Left hindlimb (tissue), 1 donor: ENCODE results near the gene KRT6C.
A peak's percentile ranks its signal among the peaks of the same experiment; 100 is the strongest.
"Not testable (repeated sequence)": the region's sequence is repeated elsewhere in the genome, so short reads cannot be mapped to it uniquely, and the experiment has no call there.

ENCODE experiments used
- DNase-seq: peaks from one replicate; pipeline ENCODE4 v3.0.0-alpha.2; 2018

Gene KRT6C

DNA sequence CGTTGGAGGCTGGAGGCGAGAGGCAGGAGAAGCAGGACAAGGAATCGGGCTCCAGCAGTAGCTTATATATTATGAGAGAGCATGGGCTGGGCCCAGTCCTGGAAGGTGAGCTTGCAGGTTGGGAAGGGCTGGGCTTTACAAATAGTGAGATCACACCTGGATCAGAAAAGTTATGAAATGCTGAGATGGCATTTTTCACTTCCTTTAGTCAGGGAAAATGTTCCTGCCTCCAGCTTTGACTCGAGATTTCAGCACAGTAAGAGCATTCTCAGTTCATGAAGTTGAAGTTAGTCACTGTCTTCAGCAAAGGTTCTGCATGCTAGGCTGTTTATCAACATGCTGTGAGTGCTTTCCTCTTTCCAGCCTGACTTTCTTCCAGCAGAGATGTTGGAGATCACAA lies at the start of gene KRT6C:
KRT6C (minus strand) TSS at position 38 of the 400 bp plus-strand sequence. CDS start 68 bp downstream, outside the sequence.
- DNase-seq, result no peak

DNA sequence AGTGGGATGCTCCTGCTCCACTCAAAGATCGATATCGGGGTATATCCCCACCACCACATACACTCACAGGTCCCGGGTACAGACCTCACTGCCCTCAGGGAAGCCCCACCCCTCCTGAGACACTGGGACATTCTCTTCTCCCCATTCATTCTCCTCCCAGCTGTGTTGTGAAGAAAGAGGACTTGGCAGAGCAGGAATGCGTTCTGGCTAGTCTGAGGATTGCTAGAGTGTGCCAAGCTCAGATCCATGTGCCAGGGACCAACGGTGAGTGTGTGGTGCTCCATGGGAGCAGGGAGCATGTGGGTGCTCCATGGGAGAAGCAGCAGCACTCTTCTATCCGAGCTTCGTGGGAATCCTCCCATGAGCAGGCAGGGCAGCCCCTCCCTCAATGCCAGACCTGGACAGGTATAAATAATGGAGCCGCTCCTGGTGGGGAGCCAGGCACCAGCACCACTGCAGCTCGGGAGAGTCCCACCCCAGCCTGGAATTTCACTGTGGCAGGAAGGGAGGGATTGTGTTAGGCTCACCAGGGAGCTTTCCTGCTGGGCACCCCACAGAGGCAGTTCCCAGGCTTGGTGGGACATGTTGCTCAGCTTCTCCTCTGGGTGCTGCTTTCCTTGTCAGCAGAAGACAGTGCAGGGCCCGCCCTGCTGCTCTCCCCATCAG lies 48.9 kb upstream of the KRT6C start:
- no peak for DNase-seq

DNA sequence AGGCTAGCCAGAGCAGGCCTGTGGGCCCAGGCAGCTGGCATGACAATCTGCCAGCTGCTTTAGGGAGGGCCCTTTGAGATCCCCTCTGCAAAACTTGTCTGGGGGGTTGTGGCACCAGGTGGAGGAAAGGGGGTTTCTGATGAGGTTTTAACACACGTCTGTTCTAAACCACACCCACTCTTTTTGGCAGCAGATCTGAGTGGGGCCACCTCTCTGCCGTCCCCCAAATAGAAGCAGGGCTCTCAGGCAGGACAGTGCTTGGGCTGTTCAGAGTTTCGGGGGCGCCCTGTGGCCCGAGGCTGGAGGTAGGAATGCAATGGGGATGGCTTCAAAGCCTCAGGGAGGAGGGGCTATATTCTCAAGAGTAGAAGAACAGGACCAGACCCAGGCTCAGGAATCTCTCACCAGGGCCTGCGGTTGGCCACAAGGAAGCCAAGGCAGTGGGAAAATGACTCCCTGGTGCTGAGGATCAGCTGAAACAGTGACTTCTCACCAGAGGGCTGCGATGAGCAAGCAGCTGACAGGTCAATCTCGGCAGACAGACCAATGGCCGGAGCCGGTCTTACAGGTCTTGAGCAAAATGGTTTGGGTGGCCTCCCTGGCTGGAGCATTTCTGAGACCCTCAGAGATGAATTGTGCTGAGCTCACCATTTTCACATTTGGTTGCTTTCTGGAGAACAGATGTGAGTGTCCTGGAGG lies 48.1 kb upstream of the KRT6C start:
- peak; percentile 49 for DNase-seq

DNA sequence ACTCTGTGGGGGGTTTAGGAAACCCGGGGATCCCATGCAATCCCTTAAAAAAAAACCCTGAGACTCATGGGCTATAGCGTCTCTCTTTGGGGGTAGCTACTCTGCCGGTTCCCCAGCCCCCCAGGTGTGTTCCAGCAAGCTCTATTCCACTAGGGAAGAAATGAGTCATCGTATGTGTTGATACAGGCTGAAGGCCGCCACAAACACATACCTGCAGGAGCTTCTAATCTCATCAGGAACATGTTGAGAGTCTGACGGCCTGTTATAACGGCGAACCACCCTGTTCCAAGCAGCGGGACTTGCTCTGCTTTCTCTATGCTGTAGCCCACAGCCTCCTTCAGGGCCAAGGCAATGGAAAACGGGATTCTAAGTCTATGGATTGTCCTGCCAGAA lies 47.6 kb upstream of the KRT6C start:
- no peak for DNase-seq

DNA sequence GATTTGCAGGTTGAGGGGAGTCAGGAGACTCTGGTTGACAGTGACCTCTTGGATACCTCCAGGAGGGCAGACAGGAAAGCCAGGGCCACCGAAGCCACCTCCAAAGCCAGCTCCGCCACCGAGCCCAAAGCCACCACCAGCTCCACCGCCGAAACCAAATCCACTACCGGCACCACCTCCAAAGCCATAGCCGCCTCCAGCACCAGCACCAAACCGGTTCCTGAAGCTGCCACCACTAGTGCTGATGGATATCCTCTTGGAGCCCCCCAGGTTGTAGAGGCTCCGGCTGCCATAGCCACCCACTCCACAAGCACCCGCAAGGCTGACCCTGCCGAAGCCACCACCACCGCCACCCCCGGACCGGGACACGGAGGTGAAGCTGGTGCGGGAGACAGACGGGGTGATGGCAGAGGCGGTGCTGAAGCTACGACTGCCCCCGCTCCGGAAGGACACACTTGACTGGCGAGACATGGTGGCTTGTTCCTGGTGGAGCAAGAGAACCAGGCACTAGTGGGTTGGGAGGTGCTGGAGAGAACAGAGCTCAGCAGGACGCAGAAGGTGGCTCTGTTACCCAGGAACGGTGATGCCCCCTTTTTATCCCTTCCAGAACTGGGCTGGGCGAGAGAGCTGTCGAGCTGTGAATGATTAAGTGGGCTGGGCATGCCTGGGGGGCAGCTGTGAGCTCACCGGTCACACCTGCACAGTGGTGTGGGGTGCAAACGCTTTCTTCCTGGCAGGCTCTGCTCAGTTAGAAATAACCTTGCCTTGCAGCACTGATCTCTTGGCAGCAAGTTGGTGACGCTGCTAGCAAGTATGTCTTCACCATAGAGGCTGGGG lies 46.4 kb upstream of the KRT6C start, which contains the start of gene KRT5:
KRT5 (minus strand) TSS at position 569 of the 837 bp plus-strand sequence; CDS start at position 471, 98 bp downstream.
- no peak for DNase-seq

DNA sequence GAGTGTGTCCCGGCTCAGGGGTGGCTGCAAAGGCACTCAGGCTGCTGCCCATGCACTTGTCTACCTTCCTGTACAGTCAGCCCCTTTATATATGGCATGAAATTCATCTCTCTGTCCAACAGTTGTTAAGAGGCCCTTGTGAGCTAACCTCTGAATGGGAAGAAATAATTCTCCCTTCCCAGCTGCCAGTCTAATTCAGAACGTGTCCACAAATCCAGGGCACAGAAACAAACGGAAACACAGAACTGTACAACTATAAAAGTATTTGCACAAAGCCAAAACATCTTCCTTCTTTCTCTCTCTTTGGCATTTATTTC lies 45.7 kb upstream of the KRT6C start:
- no peak for DNase-seq

DNA sequence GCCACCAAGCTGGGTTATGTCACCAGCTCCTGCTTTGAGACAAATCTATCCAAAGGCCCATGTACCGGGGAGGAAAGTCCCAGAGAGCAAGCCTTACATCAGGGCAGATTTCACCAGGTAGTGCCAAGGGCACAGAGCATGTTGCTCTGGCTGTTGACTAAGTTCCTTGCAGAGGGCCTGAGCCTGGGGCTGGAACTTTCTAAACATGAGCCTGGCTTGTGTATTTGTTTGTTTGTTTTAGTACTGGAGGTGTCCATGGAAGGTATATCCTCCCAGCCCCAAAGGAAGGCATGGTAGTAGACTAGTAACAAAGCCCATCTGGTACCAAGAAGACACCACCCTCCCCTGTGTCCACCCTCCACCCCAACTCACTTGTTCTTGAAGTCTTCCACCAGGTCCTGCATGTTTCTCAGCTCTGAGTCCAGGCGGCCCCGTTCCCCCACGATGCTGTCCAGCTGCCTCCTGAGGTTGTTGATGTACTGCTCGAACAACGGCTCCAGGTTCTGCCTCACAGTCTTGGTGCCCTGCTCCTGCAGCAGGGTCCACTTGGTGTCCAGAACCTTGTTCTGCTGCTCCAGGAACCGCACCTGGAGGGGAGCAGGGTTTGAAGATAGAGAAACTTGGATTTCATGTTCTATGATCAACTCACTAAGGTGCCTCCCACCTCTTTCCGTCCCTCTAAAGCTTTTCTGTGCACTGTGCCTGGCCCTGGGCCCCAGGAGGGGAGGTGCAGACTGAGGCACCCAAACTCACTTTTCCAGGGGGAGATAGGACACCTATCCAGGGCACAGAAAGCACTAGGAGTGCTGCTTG lies 45.2 kb upstream of the KRT6C start:
- DNase-seq, result no peak

DNA sequence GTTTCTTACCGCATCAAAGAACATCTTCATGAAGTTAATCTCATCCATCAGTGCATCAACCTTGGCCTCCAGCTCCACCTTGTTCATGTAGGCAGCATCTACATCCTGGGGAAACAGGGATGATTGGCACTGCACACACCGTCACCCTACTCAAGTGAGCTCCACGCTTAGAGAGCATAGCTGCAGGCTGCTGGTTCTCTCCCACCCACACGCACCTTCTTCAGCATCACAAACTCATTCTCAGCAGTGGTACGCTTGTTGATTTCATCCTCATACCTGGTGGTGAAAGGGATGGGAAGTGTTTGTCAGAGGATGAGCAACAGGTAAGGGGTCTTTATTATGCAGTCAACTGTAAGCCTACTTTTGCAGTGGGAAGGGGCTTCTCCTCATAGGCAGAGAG lies 44.3 kb upstream of the KRT6C start:
- no peak for DNase-seq

DNA sequence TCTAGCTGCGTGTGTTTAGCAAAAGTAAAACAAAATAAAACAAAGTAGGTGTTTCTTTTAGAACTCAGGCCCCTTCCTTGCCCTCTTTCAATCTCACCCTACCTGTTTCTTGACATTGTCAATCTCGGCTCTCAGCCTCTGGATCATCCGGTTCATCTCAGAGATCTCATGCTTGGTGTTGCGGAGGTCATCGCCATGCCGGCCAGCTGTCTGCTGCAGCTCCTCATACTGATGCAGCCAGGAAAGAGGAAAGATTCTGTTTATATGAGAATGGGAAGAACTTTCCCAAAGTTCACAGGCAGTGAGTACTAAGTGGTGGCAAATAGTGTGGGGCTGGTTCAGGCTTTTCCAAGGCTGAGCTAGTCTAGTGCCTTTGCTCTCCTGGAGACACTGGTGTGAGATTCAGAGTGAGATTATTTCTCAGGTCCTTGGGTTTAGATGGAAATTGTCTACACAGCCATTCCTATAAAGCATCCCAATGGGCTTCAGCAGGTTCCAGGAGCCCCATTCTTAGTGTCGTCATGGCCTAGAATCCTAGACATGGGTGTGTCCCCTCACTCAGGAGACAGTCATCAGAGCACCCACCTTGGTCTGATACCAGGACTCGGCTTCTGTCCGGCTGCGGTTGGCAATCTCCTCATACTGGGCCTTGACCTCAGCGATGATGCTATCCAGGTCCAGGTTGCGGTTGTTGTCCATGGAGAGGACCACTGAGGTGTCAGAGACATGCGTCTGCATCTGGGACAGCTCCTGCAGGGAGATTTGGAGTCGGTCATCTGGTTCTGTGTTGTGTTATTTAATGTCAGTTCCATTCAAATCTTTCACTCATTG lies 43.6 kb upstream of the KRT6C start:
- DNase-seq, result no peak

DNA sequence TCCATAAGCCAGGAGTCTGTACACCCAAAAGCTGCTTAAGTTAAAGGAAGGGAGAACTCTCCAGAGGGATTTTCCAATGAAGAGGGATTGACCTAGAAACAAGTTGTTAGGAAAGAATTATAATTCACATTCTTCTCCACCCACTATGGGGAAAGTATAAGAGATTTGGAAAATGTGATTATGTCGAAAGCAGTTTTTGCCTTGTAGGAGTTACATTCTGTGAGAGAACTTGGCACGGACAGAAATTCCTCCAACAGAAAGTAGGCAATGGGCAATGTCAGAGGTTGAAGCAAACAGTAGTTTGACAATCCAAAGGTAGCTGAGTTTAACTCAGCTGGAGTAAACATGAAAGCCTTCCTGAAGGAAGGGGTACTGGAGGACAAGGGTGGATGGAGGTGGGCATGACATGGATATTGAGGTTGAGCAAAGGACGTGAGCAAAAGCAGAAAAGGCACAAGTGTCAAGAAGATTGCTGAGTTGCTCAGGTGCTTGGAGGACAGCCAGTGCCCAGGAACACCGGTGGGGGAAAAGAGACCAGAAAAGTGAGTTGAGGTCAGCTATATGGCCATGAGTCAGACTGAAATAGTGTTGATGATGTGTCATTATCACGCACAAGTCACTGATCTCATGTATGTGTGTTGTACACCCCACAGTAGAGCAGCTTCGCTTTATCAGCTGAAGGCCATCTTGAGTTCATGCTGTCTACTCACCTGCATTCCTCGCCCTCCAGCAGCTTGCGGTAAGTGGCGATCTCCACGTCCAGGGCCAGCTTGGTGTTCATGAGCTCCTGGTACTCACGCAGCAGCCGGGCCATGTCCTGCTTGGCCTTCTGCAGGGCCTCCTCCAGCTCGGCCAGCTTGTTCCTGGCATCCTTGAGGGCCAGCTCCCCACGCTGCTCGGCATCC lies 42.6 kb upstream of the KRT6C start:
- no peak for DNase-seq

DNA sequence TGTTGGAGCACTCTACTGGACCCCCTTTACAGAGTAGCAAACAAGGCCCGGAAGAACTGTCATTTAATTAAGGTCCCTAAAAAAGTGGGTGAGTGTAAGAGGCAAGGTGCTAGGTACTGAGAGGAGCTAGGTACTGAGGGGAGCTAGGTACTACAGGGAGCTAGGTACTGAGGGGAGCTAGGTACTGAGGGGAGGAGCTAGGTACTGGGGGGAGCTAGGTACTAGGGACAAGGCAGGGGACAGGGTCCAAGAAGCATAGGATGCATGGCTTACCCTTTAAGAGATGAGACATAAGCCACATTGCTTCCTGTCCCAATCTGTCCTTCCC lies 41.7 kb upstream of the KRT6C start:
- no peak for DNase-seq

DNA sequence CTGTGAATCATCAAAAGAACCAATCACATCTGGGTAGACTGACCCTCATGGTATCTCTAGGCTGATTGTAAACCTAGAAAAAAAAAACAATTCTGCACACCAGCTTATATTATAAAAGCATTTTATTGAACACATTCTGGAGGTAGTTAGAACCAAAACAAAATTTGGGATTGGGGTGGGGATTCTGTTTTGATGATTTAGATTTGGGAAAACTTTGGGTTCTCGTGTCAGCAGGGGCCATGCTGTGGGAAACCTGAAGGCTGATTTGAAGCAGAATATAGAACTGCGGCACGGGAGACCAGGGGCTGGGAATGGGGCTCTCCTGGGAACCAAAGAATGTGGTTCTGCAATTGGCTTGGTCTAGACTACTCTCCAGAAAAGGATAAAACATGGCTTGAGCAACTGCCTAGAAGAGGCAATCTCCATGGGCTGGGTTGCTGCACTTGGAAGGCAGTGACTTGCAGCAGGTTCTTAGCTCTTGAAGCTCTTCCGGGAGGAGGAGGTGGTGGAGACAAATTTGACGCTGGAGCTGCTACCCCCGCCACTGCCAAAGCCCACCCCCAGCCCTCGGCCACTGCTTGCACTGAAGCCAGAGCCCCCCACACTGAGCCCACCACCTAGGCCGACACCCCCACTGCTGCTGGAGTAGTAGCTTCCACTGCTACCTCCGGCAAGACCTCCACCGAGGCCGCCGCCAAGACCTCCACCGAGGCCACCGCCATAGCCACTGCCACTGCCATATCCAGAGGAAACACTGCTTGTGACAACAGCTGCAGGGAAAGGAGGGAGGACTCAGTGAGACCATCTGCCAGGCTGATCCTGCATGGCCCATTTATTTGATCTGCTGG lies 41.1 kb upstream of the KRT6C start:
- DNase-seq, result no peak

DNA sequence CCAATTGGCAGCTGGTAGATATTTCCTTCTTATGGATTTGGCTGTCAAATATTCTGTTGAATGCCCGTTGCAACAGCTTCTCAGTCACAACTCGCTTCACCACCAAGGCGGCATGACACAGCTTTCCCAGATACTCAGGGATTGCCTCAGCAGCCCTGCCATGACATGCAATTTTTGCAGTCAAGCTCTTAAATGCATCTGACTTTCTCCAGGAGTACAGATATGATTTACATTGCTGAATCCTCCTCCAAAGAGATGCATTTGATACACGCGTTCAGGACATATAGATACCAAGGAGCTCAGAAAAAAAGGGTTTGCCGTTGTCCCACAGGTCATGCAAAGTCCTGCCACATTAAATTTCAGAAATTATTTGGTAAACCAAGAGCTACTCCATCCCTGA lies 40.1 kb upstream of the KRT6C start:
- no peak for DNase-seq

DNA sequence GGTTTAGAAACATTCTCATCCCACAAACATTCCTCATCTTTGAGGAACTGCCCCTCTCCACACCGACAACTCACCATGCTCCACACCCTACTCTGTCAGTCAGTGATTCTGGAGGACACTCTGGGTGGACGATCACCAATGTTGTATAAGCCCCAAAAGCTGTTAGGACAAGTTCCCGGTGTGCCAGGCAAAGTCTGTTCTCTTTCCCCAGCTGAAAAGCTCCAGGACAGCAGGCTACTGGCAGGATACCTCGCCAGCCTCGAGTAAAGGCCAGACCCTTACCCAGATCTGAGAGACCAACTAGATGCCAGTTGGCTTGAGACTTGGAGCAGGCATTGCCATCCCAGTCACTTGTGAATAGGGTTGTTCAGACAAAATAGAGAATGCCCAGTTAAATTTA lies 34.6 kb upstream of the KRT6C start:
- no peak for DNase-seq

DNA sequence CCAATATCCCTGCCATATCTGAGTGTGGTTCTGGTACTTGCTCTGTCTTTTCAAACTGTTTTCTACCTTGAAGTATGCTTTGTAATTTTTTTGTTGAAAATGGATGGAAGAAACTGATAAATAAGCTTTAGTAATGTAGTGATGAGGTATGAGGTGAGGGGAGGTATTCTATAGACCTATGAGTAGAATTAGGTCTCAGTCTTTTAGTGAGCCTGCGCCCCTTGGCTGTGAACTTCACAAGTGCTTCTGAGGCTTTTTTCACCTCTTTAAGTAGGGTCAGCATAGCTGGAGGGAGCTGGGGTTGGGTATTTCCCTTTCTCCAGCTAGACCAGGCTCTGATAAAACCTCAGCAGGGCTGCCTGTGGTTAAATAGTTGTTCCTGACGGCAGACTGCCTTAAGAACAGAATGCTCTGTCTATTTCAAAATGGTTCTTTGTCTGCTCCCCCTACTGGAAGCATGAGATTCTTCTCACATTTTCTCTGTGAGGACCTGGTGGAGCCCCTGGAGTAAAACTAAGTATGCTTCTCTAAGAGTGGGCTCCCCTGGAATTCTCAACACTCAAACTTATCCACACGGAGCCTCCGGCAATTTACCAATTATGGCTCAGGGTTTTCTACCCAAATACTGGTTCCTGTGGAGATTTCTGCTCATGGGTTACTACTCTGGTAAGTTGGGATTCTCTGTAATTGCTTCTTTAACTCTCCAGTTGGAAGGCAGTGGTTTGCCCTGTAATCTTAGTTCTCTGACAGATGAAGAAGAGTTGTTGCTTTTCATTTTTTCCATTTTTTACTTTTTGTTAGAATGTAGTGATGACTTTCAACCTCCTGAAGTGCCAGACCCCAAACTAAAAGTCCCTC lies 33.5 kb upstream of the KRT6C start:
- no peak for DNase-seq

DNA sequence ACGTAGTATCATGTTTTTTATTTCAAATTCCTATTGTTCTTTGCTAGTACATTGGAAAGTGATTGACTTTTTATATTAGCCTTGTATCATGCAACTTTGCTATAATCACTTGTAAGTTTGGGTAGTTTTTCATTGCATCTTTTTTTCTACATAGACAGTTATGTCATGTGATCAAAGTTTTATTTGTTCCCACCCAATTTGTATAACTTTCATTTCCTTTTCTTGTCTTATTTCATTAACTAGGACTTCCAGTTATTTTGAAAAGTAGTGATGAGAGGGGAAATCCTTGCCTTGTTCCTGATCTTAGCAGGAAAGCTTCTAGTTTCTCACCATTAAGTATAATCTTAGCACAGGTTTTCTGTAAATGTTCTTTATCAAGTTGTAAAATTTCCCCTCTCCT lies 29.3 kb upstream of the KRT6C start:
- no peak for DNase-seq

DNA sequence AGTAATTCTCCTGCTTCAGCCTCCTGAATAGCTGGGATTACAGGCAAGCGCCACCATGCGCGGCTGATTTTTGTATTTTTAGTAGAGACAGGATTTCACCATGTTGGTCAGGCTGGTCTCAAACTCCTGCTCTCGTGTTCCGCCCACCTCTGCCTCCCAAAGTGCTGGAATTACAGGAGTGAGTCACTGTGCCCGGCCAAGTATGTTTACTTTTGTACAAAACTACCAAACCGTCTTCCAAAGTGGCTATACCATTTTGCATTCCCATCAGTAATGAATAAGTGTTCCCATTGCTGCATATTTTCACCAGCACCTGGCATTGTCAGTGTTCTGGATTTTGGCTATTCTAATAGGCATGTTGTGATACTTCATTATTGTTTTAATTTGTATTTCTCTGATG lies 27.9 kb upstream of the KRT6C start:
- no peak for DNase-seq

DNA sequence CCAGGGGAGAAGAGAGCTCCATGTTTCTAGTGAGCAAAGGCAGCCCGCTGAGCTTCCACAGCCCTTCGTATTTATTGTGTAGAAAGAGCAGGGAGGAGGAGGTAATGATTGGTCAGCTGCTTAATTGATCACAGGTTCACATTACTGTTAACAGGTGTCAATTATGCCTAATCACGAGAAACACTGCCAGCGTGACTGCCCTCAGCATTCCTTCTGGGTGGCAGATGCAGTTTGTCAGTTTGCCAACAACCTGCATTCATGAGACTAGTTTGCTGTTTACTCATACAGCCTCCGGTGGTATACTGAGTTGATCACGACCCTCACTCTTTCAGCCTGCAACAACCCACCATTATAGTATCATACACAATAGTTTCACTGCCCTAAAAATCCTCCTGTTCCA lies 27.0 kb upstream of the KRT6C start:
- not testable (repeated sequence) for DNase-seq
